ENCODE measurements around the gene RLF.
"Not testable (repeated sequence)": the region's sequence is repeated elsewhere in the genome, so short reads cannot be mapped to it uniquely, and the experiment has no call there.

RLF gene

GRCh38 chr1:40162753-40163441 lies 1.7 kb downstream of the RLF start:
- no peak for TF ChIP-seq CTCF (IDR thresholded peaks at IDR 0.05; ENCODE audit: control insufficient read depth, extremely low read depth, insufficient read depth)
- peak overlapping the region; percentile 96 for H3K4me3 ChIP-seq (ENCODE audit: low read depth, low read length)
- no peak for DNase-seq (ENCODE audit: low read depth)

DNA sequence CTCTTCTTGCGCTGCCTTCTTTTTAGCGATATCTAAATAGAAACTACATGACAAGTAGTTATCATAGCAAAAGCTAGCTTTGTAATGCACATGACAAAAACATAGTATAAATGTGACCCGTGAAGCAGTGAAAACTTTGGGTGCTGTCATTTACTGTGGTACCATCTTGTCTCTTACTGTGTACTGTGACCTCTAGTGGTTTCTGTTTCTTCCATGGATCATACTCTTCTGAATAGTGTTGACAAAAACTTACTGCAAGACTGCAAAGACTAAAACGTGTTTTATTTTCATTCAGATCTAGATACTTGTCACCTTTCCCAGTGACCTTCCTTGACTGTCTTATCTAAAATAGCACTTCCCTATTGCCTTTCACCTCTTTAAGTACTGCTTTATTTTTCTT lies 6.1 kb downstream of the RLF start:
- DNase-seq (ENCODE audit: low read depth), result no peak
- TF ChIP-seq CTCF (IDR thresholded peaks at IDR 0.05; ENCODE audit: control insufficient read depth, extremely low read depth, insufficient read depth), result no peak
- H3K4me3 ChIP-seq (ENCODE audit: low read depth, low read length), result no peak overlapping the region

DNA sequence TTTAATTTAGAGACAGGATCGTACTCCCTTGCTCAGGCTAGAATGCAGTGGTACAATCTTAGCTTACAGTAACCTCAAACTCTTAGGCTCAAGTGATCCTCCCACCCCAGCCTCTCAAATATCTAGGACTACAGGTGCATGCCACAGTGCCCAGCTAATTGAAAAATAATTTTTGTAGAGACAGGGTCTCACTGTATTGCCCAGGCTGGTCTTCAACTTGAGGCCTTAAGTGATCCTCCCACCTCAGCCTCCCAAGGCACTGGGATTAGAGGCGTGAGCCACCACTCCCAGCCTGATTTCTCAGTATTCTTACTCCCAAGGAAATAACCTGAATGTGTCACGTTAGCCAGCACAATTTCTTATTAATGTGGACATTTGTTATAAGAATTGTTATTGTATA lies 9.8 kb downstream of the RLF start:
- no peak for DNase-seq (ENCODE audit: low read depth)
- TF ChIP-seq CTCF (IDR thresholded peaks at IDR 0.05; ENCODE audit: control insufficient read depth, extremely low read depth, insufficient read depth), result no peak
- no peak overlapping the region for H3K4me3 ChIP-seq (ENCODE audit: low read depth, low read length)

DNA sequence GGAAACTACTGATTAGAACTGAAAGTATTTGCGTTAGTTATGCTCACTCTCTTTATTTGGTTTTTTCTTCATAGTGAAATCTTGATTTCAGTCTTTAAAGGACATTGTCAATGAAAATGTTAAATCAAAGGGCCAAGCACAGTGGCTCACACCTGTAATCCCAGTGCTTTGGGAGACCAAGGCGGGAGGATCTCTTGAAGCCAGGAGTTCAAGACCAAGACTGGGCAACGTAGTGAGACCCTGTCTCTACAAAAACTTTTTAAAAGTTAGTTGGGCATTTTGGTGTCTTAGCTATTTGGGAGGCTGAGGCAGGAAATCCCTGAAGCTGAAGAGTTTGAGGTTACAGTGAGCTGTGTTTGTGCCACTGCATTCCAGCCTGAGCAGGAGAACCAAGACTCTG lies 13.6 kb downstream of the RLF start:
- no peak for DNase-seq (ENCODE audit: low read depth)
- no peak overlapping the region for H3K4me3 ChIP-seq (ENCODE audit: low read depth, low read length)
- TF ChIP-seq CTCF (IDR thresholded peaks at IDR 0.05; ENCODE audit: control insufficient read depth, extremely low read depth, insufficient read depth), result no peak

DNA sequence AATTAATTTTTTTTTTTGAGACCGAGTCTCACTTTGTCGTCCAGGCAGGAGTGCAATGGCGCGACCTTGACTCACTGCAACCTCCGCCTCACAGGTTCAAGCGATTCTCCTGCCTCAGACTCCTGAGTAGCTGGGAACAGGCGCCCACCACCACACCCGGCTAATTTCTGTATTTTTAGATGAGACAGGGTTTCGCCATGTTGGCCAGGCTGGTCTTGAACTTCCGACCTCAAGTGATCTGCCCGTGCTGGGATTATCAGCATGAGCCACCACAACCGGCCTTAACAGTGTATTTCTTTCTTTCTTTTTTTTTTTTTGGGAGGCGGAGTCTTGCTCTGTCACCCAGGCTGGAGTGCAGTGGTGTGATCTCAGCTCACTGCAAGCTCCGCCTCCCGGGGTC lies 15.8 kb downstream of the RLF start:
- DNase-seq (ENCODE audit: low read depth); H3K4me3 ChIP-seq (ENCODE audit: low read depth, low read length): not testable (repeated sequence)

- no peak for DNase-seq (ENCODE audit: low read depth)
- no peak overlapping the region for H3K4me3 ChIP-seq (ENCODE audit: low read depth, low read length)
- TF ChIP-seq CTCF (IDR thresholded peaks at IDR 0.05; ENCODE audit: control insufficient read depth, extremely low read depth, insufficient read depth), result no peak
Observed at GRCh38 chr1:40178200-40178599, 17.0 kb downstream of the RLF start.

DNA sequence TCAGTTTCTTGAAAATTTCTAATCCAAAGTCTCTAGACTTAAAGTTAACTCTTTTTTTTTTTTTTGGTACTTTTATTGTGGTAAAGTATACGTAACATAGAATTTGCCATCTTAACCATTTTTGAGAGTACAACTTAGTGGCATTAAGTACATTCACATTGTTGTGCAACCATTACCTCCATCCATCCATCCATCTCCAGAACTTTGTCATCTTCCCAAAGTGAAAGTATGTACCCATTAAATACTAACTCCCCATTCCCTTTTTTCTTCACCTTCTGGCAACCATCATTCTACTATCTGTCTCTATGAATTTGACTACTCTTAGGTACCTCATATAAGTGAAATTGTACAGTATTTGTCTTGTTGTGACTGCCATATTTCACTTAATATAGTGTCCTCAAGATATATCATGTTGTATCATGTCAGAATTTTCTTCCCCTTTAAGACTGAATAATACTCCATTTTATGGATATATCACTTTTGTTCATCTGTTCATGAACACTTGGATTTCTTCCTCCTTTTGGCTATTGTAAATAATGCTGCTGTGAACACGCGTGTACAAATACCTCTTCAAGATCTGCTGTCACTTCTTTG lies 18.4 kb downstream of the RLF start:
- no peak for DNase-seq (ENCODE audit: low read depth)
- no peak overlapping the region for H3K4me3 ChIP-seq (ENCODE audit: low read depth, low read length)
- TF ChIP-seq CTCF (IDR thresholded peaks at IDR 0.05; ENCODE audit: control insufficient read depth, extremely low read depth, insufficient read depth), result no peak

Data from LNCaP clone FGC (cell line).